Measurements from ENCODE around the gene CEP120.
"Not testable (repeated sequence)": the region's sequence is repeated elsewhere in the genome, so short reads cannot be mapped to it uniquely, and the experiment has no call there.

DNA sequence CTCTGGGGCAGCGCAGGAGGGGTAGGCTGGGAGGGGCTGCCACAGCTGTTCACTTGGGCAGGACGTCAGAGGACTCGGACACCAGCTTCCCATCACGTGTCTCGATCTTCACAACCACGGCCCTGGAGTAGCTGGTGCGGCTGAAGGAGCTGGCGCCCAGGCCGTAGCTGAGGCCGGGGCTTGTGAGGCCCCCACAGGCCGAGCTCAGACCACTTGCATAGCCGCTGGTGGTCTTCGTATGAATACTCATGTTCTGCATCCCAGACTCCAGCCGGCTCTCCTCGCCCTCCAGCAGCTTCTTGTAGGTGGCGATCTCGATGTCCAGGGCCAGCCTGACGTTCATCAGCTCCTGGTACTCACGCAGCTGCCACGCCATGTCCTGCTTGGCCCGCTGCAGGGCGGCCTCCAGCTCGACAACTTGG is 22.3 kb downstream of the CEP120 start:
- not testable (repeated sequence) for TF ChIP-seq CTCF, POLR2A (IDR thresholded peaks at IDR 0.05)
